Thyroid gland (tissue), 4 donors: ENCODE data around the gene TRIP4.

ENCODE experiments used
- POLR2A ChIP-seq, 2 donors: fragments of 450-650 bp; IDR thresholded peaks; one replicate each; pipeline ENCODE4 v1.6.1; 2017; ENCODE audit warnings: antibody characterized with exemption in 2 of 2, mild to moderate bottlenecking in 2 of 2, moderate library complexity in 1 of 2
- TF ChIP-seq, protein P1 (sequence below), 6 experiments: fragments of 200-600 bp in 3 of 6; fragments of 450-650 bp in 3 of 6; sonication (generic) in 3 of 6; IDR thresholded peaks; one replicate each; pipeline ENCODE4 v1.5.1; 2016 to 2019; ENCODE audit warnings: antibody characterized with exemption in 6 of 6, mild to moderate bottlenecking in 2 of 6, inconsistent platforms in 1 of 6, moderate library complexity in 1 of 6

DNA sequence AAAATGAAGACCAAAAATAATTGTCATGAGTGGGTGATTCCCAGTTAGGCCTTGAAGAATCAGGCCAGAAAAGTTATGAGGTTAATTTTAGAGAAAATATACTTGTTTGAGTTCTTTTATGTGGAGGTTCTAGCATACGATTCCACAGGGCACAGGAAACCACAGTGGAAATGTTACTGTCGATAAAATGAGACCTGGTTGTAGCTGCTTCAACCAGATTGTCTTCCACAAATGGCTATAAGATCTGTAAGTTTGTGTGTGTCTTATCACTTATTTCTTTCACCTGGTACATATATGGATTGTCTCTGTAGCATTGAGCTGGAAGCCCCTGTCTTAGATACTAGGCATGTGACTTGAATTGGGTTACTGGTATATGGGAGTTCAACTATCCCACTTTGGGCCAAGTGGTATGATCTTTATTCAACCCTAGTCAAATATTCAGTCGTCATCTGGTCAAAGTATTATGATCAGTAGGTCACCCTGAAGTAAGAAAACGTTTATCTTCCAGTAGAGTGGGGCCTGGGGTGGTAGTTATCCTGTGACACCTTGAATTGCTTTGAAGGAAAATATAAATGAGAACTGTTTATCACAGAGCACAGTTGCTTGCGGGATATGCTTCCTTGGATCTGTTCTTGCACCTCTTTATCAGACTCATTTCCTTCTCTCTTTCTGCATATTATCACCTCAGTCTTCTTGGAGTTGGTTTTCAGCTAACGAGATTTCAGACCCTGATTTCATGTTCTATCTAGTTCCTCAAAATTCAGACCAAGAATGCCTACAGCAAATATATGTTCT is 51.2 kb downstream of the TRIP4 start:
- TF ChIP-seq, protein P1, sequence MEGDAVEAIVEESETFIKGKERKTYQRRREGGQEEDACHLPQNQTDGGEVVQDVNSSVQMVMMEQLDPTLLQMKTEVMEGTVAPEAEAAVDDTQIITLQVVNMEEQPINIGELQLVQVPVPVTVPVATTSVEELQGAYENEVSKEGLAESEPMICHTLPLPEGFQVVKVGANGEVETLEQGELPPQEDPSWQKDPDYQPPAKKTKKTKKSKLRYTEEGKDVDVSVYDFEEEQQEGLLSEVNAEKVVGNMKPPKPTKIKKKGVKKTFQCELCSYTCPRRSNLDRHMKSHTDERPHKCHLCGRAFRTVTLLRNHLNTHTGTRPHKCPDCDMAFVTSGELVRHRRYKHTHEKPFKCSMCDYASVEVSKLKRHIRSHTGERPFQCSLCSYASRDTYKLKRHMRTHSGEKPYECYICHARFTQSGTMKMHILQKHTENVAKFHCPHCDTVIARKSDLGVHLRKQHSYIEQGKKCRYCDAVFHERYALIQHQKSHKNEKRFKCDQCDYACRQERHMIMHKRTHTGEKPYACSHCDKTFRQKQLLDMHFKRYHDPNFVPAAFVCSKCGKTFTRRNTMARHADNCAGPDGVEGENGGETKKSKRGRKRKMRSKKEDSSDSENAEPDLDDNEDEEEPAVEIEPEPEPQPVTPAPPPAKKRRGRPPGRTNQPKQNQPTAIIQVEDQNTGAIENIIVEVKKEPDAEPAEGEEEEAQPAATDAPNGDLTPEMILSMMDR (IDR thresholded peaks at IDR 0.05), result no peak
- TF ChIP-seq POLR2A (IDR thresholded peaks at IDR 0.05), result no peak
